A204.1 (cell line): ENCODE data around the gene CABYR.
A peak's percentile ranks its signal among the peaks of the same experiment; 100 is the strongest.

ENCODE experiments used
- FAIRE-seq: peaks from 2 replicates; lab custom pipeline; 2012; peaks lifted over from hg19 to GRCh38; lab: Jason Lieb, UNC

Gene CABYR, protein sequence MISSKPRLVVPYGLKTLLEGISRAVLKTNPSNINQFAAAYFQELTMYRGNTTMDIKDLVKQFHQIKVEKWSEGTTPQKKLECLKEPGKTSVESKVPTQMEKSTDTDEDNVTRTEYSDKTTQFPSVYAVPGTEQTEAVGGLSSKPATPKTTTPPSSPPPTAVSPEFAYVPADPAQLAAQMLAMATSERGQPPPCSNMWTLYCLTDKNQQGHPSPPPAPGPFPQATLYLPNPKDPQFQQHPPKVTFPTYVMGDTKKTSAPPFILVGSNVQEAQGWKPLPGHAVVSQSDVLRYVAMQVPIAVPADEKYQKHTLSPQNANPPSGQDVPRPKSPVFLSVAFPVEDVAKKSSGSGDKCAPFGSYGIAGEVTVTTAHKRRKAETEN

DNA sequence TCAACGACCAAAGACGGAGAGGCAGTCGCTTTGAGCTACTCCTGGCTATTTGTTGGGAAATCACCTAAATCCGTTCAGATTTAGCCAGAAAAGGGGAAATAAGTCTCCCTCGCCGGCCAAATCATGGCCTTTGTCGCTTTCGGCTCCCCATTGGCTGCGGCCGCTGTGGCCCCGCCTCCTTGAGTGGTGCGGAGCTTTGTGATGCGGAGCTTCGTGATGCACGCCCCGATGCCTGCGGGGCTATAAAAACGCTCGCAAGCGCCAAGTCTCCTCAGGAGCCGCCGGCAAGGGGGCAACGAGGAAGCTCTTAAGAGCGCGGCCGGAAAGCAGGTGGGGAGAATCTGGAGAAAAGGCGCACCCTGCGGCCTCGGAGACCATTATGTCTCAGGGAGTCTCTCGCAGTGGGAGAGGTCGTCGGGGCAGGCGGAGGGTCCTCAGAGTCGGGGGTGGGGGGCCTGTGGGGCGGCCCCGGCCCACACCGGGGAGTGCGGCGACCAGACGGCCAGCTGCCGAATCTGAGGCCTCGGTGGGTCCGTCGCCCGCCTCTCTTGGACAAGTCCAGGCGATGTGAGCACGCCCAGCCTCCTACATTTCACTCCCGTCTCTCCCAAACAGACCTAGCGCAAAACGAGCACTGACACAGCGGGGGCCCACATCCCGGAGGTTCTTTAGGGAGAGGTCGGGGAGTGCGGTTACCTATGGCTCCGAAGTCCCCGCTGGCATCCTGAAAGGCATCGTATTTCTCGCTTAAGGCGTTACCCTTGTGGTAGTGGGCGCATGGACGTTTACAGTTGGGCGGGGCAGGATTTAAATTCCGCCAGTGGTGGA, at the start of gene CABYR:
Gene CABYR, plus strand, starts transcription at position 274 of the 828 bp plus-strand sequence. CDS start 4,053 bp downstream, outside the sequence.
- no peak for FAIRE-seq

DNA sequence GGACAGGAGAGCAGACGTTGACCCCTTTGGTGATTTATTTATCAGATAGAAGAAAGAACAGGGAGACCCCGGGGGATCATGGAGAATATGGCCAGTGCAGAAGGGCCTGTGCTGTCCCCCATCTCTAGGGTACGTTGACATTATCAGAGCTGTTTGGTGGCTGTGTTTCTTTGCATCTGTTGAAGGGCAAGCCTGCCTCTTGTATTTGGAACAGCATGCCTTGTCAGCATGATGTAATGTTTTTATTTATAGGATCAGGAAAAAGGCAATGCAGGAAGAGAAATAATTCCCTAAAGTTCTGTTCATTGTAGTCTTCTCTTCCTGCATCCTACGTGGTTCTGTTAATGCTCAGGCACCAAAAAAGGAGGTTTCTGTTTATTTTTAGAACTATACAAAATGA, 49.8 kb upstream of the CABYR start:
- FAIRE-seq: no peak

GRCh38 chr18:24089515-24090337, 49.1 kb upstream of the CABYR start:
- no peak for FAIRE-seq

GRCh38 chr18:24090876-24091275, 48.0 kb upstream of the CABYR start:
- no peak for FAIRE-seq

GRCh38 chr18:24094561-24094960, 44.3 kb upstream of the CABYR start:
- FAIRE-seq: no peak

- FAIRE-seq: no peak
Observed at GRCh38 chr18:24095976-24096375, 42.9 kb upstream of the CABYR start.

- no peak for FAIRE-seq
Observed at GRCh38 chr18:24103320-24104021, 35.4 kb upstream of the CABYR start.

DNA sequence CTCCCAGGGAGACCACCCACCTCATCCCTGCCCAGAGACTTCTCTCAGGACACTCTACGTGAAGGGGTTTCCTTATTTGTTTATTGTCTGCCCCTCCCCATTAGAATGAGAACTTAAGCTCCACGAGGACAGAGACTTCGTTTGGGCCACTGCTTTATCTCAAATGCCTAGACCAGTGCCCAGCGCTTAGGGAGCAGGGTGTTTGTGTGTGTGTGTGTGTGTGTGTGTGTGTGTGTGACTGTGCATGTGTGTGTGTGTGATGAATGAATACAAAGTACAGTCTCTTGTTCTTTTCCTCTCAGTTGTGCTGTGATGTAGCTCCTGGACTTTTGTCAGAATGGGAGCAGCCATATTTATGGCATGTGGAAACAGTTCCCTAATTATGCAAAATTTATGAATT, 34.4 kb upstream of the CABYR start:
- no peak for FAIRE-seq

DNA sequence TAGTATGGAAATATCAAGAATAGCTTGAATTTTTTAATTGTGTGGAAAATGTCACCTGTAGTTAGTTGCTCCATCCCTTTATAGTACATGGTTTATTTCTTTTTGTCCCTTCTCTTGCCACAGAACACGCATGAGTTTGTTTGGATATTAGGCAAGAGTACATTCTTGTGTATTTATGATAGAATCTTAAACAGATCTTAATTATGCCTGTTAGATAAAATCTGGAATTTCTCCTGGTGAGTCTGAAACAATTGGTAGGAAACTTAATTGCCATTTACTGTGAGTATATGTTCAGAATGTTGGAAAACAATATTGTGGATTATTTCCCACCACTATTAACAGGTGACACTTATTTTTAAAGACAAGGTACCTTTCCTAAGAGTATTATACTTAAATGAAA, 30.2 kb upstream of the CABYR start:
- no peak for FAIRE-seq

DNA sequence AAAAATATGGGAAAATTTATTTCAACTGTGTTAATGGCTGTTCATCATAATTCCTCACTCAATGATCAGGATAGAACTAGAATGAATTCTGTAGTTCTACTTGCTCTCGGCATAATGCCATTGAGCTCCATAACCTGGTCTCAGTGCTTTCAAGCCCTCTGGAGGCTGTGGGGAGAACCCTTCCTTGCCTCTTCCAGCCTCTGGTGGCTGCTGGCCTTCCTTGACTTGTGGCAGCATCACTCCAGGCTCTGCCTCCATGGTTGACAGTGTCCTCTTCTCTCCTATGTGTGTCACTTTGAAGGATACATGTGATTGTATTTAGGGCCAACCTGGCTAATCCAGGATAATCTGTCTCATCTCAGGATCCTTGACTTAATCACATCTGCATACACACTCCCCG, 26.9 kb upstream of the CABYR start:
- FAIRE-seq: no peak

GRCh38 chr18:24112464-24112863, 26.4 kb upstream of the CABYR start:
- FAIRE-seq: no peak

DNA sequence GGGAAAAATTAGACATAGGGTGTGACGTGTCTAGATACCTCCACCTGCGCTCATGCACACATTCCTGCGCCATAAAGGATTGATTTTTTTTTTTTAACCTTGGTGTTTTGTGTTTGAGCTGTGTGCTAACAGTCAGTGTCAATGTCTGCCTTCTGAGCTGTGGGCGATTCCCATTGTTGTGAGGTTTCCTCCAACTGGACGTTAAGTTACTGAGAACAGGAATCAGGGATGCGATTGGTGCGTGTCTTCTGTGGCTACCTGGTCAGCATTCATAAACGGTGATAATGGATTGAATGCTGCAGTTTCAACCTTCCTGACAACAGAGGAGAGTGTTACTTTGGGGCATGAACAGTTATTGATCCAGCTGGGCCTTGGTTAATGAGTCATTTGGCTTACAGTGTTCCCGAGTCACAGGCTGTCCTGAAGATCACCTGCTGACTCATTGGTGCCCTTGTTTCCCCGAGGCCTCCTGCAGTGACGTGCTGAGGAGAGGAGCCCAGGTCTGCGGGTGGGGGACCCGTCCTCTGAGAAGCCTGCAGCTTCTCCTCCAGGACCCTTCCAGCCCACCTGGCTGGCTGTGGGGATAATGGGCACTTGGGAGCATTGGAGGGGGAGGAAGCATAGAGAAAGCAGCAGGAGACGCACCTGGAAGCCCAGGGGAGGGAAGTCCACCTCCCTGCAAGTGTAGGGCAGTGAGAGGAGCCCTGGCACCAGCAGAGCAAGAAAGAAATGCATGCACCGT, 25.8 kb upstream of the CABYR start:
- no peak for FAIRE-seq

- FAIRE-seq: no peak
Observed at GRCh38 chr18:24114924-24115549, 23.8 kb upstream of the CABYR start.

GRCh38 chr18:24115628-24116027, 23.2 kb upstream of the CABYR start:
- FAIRE-seq: no peak

- FAIRE-seq: peak; percentile 94
Observed at GRCh38 chr18:24118750-24119577, 19.9 kb upstream of the CABYR start.

DNA sequence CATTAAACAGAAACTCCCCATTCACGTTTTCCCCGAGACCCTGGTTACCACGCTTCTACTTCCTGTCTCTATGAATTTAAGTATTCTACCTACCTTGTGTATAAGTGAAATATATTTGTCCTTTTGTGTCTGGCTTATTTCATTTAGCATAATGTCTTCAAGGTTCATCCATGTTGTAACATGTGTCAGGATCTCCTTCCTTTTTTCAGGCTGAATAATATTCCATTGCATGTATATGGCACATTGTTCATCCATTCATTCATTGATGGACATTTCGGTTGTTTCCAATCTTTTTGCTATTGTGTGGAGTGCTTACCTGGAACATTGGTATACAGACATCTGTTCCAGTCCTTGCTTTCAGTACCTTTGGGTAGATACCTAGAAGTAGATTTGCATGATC, 18.2 kb upstream of the CABYR start:
- FAIRE-seq: no peak

GRCh38 chr18:24121625-24122024, 17.2 kb upstream of the CABYR start:
- FAIRE-seq: no peak

GRCh38 chr18:24126155-24126961, 12.5 kb upstream of the CABYR start:
- FAIRE-seq: no peak

- FAIRE-seq: no peak
Observed at GRCh38 chr18:24127735-24128134, 11.1 kb upstream of the CABYR start.
